SK-N-MC (cell line): ENCODE data around the gene METTL16.

Experiments used
- EZH2 ChIP-seq: fragments of 200-600 bp; sonication (generic); IDR thresholded peaks from one replicate; pipeline ENCODE4 v1.6.1; 2017; ENCODE audit warnings: antibody characterized with exemption
- POLR2AphosphoS5 ChIP-seq: IDR thresholded peaks from 2 replicates; pipeline ENCODE4 v1.6.1; 2012; ENCODE audit warnings: mild to moderate bottlenecking, low read depth, low read length, borderline replicate concordance

- TF ChIP-seq POLR2AphosphoS5 (no peak), EZH2 (no peak)
These were observed 53.8 kb downstream of the METTL16 start for GRCh38 chr17:2457913-2458312.
